Stimulated activated CD4-positive, alpha-beta T cell treated with anti-CD3 and anti-CD28 coated beads, Interleukin-12 subunit alpha, Interleukin-12 subunit beta, amount 100 ng/mL, for 24 hours (primary cell): ENCODE results near the gene TRAIP.

Experiments used
- DNase-seq, 2 experiments: peaks; one replicate each; pipeline ENCODE4 v3.0.0-alpha.2; 2020; ENCODE audit warnings: low read depth in 2 of 2

The TRAIP gene

DNA sequence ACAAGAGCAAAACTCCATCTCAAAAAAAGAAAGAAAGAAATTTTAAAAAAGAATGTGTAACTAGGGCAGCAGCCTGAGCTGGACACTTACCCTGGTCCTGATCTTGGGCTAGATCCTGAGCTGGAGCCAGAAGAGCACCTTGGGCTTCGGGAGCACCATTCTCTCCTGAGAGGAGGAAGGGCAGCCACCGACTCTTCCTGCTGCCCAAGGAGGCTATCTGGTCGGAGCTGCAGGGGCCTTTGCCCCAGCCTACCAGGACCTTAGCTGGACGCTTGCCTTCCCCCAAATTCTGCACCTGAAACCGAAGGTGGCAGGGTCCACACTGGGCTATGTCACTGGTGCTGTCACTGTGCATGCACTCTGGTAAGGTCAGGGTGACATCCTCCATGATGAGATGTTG is 20.2 kb upstream of the TRAIP start:
- no peak for DNase-seq

DNA sequence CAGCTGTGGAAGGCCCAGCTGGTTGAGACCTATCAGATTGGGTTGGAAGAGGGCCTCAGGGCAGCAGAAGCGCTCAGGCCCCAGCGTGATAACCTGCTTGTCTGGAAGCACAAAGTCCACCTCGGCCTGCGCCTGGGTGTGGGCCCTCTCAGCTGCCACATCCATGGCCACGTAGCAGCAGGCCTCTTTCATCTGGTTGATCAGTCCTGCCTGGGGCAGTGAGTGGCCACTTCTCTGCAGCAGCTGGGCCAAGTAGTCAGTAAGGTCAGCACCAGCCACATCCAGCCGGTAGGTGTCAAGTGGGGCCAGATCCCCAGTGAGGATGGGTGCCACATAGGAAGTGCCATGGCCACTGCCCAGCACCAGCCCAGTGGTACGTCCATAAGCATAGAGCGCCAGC is 17.3 kb upstream of the TRAIP start:
- no peak for DNase-seq

DNA sequence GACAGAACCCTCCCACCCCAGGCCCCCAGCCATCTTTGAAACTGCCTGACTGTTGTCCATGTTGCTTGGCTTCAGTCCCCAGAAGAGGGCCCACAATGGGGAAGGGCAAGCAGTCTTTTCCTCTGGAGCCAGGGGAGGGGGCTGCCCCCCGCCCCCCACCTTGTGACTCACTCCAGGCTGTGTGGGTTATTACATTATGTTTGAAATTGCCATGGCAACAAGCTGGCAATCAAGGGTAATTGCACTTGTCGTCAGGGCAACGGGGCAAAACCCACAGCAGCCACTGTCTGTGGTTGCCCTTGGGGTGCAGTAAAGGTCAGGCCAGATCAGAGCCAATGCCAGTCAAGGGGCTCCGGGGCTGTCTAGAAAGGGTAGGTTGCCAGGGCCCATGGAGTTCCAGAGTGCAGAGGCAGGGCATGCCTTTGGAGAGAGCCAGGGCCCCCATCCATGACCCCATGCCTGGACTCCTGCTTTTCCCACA is 16.5 kb upstream of the TRAIP start:
- DNase-seq = no peak

DNA sequence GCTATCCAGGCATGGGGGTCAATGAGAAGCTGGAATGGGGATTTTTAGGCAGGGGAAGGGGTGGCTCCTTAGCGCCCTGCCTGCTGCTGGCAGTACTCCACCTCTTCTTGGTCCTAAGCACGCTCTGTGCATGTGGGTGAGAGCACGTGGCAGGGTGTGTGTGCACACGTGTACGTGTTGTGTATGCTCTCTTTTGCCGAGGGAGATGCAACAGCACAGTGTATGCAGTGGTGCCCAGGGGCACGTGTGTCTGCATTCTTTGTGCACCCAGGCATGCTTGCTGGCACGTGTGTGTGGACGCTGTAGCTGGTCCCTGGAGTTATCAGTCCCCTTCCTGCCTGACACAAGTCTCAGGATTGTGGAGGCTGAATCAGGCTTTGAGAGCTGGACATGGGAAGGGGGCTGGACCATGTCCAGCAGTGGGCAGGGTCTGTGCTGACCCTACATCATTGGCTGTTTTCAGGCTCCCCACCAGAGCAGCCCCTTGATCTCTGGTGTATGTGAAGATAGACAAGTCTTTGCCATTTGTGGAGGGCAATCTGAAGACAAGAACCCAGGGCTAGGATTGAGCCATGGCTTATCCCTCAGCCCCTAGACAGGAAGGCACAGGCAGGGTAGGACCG is 15.3 kb upstream of the TRAIP start:
- no peak for DNase-seq

DNA sequence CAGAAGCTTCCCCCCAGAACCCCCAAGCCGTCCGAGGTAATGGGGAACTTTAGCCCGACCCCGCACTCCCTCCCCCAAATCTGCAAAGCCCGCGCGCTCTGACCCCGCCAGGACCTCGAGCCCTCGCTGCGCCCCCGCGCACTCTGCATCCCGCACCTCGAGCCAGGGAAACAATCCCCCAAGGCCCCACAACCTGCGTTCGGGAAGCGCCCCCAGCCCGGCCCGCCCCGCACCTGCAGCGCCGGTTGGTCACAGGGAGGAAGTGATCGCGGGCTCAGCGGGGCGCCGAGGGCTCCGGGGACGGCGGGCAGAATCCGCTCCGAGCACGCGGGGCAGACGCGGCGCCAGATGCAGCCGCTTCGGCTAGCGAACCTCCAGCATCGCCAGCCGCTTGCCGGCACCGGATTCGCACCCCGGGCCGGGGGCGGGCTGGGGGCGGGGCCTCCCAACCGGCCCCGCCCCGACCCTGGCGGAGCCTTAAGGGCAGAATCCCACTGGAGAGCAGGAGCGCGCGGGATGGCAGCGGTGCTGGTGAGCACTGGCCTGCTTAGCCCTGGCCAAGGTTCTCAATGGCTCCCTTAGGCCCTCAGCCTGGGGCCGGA is 13.3 kb upstream of the TRAIP start, which contains the start of gene CAMKV:
TSS of gene CAMKV (minus strand) at position 382 of the 602 bp plus-strand sequence. CDS start 7,518 bp downstream, outside the sequence.
- DNase-seq = peak in 1 of 2 experiments; percentile 20

DNA sequence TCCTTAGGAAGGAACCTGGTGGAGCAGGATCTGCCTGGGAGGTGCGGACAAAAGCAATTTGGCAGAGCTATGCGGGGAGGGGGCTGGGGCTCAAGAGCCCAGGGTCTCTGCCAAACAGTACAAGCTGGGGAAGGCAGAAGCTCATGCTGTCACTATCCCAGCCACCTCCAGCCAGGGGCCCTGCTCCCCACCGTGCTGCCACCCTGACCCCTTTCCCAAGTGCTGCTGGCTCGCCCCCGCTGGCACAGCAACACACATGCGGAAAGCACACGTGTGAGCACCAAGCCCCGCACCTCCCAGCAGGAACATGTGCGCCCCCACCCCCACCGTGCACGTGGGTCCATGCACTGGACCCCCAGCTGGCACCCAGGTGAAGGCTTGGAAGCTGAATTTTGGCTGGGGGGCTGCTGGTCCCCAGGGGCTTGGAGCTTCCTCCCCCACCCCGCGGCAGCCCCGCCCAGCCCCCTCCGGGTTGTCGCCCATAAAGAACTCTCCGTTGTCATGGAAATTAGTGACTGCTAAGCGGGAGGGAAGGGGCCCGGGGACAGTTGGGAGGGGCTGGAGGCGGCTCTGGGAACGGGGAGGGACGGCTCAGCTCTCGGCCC is 12.6 kb upstream of the TRAIP start:
- no peak for DNase-seq

DNA sequence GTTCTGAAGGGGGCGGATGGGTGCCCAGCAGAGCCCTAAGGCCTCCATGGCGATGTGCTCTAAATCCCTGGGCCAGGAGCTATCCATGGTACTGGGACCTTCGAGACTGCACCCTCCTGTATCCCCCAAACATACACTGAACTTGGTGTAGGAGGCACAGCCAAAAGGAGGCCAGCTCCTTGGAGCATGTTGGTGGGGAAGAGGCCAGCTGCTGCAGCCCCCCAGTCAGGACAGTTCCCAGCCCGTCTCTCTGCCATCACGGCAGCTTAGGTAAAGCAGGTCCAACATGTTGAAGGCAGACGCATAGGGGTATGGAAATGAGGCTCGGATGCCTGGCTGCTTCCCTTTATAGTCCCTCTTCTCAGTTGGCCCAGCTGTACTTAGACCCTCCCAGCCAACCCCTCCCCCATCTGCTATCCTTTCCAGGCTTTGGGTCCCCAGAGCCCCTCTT is 11.5 kb upstream of the TRAIP start:
- DNase-seq = no peak

DNA sequence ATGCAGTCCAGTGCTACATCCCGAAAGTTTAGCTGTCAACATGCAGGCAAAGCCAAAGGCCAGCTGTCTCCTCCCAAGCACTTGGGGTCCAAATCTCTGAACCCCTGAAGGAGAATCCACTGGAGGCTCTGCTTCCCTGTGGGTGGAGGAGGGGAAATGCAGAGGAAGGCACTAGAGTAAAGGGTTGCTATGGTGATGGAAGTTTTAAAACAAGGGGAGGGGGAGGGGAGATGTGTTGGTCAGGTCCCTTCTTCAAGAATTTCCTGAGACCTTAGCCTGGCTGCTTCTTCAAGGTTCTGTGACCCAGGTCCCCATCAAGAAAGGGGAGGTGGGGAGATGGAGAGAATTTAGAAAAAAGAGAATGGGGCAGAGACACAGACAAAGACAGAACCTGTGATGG is 11.0 kb upstream of the TRAIP start:
- DNase-seq = no peak

DNA sequence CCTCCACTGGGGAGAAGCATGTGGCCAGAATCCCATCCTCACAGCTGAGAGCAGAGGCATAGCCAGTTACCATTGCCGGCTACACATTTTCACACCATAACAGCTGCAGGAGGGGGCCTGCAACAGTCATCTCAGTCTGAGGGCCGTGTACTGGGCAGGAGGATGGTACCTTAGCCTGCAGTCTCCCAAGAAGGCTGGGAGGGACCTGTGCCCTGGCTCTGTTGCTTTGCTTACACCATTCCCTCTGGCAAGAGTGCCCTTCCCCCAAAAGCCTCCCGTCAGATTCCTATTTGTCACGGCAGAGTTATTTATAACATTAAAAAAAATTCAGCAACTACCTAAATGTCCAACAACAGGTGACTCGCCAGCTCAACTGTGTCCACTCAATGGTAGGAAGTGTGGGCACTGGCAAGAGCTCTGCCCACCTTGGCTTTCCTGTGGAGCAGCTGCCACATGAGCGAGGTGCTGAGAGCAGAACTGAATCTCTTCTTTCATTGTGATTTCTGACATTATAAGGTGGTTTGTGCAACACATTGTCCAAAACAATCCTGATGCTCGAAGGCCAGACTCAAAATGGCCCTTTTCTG is 8.9 kb upstream of the TRAIP start:
- DNase-seq = no peak

DNA sequence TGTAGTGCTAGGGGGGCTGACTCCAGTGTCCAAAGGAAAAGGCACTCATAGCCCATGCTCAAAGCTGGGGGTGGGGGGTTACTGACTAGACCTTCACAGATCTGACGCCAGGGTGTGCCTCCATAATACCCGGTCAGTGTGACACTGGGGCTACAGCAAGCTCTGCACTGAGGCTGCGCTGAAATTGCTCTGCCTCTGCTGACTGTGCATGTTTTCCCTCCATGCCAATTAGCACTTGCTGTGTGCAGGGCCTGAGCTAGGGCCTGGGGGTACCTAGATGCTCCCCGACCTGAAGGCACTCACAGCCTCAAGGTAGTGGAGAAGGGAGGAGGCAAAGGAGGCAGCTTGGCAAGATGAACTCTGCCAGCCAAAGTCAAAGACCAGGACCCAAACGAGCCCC is 8.1 kb upstream of the TRAIP start:
- no peak for DNase-seq

DNA sequence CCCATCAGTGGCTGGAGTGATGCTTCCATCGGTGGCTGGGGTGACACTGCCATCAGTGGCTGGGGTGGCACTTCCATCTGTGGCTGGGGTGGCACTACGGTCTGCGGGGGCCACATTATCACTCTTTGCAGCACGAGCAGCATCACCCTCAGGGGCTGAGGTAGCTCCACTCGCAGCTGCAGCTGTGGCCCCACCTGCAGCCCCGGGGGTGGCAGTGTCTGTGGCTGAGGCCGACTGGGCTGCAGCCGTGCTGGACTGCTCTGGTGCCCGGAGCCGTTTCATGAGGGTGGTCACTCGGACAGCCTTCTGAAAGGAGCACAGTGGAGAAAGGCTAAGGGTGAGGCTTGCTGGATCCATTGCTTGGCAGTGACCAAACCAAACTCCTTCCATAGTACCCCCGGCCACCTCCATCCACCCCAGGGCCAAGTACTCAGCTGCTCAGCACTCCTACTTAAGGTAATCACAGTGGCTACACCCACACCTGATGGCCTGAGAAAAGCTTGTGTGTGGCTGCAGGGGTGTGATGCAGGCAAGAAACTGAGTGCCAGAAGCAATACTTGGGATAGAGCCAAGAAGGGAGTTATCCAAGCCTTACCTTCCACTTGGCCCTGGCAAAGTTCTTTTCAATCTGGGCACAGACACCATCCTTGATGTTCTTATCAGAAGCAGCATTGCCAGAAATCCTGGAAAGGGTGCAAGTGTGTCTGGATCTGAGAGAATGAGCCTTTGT is 3.4 kb upstream of the TRAIP start:
- no peak for DNase-seq

DNA sequence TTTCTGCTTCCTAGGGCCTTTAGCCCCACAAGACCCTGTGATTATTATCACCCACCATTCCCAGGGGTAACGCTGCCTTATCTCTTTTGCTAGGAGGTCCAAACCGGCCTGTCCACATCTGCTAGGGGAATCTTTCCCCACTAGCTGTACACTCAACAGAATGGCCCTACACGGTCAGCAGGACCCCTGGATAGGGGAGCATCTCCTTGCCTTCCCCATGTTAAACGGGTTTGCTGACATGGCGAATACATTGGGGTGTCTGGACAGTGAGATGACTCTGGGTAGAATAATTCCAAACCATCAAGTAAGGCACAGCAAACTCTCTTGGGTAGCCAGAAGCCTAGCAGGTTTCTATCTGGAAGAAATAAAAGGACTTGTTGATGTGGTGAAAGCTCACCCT is 702 bp downstream of the TRAIP start:
- no peak for DNase-seq

DNA sequence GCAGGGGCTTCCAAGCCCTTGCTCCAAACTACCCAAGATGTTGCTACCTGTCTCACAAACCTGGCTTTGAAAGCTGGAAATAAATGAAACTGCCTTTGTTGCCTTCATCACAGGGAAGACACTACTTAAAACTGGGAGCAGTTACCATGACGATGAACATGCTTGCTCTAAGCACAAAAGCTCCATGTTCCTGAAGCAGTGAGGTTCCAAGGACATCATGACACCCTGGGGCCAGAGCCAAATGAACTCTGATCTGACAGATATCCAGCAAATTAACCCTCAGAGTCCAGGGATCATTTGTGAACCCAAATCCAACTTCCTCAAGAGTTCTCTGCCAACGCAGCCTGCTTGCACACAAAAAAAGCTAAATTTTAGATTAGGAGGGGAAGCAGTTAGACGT is 10.7 kb downstream of the TRAIP start:
- DNase-seq = no peak

DNA sequence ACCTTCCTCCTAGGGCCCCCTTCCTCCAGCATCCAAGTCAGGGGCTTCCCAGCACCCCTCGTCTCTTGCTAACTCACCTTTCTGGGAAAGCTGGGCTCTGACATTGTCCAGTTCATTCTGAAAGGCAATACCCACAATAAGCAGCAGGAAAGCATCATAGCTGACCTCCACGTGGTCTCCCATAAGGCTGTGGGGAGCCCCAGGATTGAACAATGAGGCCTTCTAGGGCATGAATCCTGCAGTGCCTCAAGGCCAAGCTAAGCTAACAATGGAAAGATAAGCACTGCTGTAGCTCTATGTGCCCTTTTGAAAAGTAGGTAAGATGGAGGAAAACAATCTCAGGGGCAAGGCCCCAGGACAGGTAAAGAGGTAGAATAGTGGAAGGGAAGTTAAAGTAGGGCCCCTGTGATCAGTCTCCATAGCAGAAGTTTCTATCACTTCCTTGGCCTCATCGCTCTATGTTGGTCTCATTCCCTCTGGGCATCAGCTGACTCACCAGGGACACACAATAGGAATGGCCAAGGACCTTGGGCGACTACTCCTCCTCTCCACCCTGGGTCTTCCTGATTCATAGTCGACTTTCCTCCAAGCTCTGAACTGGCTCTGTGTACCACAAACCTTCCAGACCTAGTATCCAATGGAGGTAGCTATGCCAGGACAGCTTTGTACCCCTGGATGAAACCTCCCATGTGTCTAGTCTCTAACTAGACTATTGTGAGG is 11.7 kb downstream of the TRAIP start:
- DNase-seq = no peak

DNA sequence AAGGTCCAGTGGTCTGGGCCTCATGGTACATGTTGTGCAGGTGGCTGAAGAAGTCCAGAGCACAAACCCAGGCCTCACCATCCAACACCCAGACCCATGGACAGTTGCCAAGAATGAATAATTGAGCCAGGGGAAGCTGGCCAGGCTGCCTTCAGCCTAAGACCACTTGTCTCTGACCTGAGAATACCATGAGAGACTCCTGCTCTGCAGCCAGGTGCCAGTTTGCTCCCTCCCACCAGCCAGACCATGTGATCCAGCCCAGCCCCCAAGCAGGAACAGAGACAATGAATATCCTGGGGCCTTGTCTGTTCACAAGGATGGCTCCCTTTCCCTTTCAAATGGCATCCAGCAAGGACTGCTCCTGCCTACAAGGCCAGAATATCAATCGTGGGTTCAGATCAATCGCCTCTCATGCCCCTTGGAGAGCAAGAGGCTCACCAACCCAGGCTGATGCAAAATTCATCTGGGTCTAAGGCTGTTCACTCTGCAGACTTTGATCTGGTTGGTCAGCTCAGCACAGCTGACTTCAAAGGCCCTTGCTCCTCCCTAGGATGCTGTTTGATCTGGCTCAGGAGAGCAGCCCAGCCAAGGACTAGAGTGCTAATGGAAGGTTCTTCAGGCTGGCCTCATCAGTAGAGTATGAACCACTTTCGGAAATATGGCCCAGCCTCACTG is 13.4 kb downstream of the TRAIP start:
- no peak for DNase-seq

DNA sequence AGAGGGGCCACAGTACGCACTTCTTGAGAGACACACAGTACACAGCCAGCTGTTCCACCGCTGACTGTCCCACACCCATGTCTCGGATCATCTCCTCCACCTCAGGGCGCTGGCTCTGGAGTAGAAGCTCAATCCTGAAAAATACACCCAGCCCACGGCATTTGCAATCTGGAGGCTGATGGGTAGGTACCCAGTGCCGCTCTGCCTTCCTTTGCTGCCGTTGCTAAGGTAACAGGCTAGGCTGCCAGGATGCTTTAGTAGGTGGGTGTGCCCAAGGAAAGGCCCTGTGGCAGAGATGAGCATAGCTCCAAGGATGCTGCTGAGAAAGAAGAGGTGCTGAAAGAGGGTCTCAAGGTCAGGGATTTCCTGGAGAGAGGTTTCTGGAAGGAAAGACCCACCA is 14.6 kb downstream of the TRAIP start:
- DNase-seq = no peak

DNA sequence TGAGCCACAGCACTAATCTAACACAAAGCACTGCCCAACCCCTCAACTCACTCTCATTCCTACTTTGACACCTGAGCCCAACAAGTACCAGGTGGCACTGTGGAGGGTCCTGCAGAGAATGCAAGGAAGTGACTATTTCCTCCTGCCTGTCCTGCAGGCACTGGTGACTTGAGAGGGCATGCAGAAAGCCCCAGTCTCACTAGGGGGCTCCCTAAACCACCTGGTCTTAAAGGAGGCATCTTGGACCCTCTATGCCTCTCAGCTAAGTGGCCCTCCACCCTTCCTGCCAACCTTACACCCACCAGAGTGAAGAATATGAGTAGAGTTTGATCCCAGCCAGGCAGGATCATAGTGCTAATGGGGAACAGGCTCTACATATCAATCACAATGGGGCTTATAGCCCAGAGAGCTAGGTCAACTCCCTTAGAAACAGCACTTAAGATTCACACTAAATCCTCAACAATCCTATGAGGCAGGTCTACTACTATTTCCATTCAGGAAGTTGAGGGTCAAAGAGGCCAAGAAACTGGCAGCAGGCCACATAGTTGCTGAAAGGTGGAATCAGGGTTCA is 15.2 kb downstream of the TRAIP start:
- DNase-seq = no peak

DNA sequence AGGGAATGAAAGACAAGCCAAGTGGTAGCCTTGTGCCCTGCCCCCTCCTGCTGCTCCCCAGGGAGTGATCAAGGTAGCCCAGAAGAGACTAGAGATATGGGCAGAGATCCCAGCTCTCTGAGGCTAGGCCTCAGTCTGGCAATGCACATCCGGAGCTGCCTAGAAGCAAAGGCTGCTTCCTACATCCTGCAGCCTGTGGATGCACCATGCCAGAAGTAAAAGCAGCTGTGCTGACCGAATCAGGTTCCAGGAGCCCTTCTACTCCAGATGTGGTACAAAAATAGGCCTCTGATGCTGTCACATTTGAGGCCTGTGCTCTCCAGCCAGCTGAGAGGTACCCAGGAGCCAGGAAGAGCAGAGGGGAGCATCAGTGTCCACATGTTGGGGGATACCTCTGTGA is 16.0 kb downstream of the TRAIP start:
- no peak for DNase-seq

DNA sequence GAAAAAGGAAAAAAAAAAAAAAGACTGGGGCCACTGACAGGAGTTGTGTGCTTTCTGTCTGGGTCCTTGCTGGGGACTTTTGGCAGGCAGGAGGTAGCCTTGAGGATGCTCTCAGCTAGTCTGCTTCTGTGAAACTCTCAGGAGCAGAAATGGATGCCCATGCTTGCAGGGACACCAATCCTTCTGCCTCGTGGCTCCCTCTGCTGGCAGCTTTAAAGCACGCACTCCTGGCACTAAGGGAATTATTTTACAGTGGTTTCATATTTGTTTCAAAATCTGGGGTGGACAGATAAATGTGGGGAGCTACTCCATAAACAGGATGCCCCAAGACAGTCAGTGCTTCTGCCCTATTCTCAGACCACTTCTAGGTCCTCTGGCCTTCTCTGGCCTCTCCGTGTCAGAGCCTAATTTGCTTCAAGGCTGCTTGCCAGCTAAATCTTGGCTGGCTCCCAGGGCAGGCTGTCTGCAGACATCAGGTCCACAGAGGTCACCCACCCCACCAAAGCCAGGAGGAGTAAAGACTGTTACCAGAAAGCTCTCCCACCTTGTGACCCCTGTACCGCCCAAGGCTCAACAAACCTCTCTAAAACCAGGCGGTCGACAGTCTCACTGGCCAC is 17.1 kb downstream of the TRAIP start:
- peak; percentile 58 to 71 for DNase-seq

DNA sequence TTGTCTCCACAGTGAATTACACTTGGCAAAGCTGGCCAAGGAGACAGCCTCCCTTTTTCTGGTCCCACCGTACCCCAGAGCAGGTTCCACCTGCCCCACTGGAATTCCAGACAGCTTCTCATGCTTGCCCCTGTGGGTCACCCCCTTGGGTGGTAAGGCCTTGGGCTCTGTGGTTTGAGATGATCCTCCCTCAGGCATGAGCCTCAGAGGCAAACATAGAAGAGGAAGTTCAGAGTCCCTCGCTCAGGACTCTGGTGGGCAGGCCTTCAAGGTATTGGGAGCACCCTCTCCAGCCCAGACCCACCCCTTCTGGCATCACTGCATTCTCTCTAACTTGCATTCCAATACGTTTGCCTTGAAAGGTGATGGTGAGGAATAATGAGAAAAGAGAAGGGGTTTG is 25.0 kb downstream of the TRAIP start:
- no peak for DNase-seq
